SW480 (cell line): ENCODE measurements around the gene CHRNE.
"Not testable (repeated sequence)": the region's sequence is repeated elsewhere in the genome, so short reads cannot be mapped to it uniquely, and the experiment has no call there.

Source experiments
- DNase-seq: peaks from one replicate; pipeline ENCODE4 v3.0.0-alpha.2; 2016; ENCODE audit warnings: low spot score

CHRNE gene

DNA sequence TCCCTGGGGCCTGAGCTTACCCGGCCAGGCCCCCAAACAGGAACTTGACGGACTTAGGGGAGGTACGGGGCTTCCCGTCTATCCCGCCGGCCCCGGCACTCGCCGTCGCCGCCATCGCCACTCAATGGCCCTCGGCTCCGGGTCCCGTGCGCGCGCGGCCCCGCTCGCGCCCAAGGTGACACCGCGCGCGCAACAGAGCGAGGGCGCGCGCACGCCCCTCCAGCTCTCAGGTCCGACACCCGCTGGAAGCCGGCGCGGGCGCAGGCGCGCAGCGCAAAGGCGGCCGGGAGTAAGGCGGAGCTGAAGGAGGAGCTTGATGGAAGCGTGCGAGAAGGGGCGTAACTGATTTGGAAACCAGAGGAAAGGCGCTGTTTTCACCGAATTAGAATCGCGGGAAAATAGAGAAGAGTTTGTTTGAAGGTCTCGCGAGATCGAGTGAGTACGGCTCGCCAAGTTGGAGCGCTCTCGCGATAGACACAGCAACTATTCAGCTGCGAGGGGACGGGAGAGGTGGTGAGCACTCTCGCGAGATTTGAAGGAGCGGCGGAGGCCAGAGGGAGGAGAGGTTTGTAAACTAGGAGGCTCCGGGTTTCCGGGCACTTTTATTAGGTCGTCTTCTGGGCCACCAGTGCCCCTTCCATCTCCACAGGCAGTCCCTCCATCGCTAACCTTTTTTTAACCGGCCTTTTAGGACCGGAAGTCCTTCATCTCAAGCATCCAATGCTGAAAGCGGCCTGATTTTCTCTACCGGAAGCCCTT is 37.1 kb upstream of the CHRNE start, which contains the start of the genes RNF167 and SLC25A11:
TSS of gene RNF167 (plus strand) at position 473 of the 759 bp plus-strand sequence. CDS start 642 bp downstream, outside the sequence.
TSS of gene SLC25A11 (minus strand) at position 251 of the 759 bp plus-strand sequence. CDS start at position 115, 136 bp downstream.
- peak; percentile 99 for DNase-seq

DNA sequence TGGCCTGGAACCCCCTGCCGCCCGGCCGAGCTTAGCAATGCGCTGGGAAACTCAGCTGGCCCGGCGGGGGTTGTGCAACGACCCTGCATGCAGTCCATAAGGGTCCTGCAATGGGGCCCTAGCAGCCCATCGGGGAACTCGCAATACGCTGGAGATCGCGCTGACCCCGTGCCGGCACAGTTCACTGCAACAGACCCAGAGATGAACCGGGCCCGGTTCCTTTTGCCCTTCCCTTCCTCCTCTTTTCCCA is 36.6 kb upstream of the CHRNE start:
- DNase-seq, result no peak

DNA sequence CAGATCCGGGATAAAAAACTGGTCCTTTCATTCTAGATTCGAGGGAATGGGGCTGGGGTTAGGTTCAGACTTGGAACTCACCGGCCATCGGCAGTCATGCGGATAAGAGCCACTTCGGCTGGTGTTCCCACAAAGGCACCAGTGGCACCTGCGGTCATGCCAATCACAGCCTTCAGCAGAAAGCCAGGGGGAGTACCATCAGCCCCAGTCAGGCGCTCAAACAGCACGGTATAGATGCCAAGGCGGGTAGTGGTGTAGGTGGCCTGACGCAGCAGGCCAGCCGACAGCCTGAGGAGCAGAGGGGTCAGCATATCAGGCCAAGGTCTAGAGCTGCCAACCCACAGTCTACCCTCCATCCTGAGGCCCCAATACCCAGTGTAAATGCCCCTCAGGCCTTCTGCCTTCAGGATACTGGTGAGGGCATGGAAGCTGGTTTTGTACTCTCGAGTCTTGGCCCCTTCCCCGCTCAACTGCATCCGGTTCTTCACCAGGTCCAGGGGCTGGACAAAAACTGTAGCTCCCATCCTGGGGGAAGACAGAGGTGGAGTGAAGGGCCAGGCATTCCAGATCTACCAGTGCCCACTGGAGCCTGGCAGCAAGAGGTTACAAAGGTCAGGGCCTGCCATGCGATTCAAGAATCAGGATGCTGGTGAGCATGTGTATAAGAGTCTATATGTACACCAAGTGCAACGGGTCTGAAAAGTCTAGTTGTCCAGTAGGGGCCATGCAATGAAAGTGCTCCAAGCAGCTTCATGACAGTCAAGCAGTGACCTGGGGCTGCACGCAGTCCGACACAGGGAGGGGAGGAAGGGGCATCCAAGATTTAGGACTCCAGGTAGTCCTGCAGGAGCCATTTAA is 36.0 kb upstream of the CHRNE start:
- no peak for DNase-seq

DNA sequence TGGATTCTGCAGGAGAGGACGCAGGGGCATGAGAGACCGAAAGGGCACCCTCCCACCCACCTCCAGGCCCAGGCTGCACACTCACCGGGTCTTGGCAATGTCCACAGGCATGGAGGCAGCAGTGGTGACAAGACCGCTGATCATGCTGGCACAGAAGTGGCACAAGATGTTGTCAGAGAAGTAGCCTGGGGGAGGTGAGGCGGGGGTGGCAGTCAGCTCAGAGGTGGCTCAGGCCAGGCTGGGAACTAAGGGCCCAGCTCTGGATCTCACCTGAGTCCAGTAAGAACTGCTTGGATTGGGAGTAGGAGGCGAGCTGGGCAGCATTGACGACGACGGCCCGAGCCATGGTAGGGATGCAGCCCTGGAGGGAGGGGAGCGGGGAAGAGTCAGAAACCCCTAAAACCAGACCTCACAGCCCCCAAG is 35.2 kb upstream of the CHRNE start:
- no peak for DNase-seq

DNA sequence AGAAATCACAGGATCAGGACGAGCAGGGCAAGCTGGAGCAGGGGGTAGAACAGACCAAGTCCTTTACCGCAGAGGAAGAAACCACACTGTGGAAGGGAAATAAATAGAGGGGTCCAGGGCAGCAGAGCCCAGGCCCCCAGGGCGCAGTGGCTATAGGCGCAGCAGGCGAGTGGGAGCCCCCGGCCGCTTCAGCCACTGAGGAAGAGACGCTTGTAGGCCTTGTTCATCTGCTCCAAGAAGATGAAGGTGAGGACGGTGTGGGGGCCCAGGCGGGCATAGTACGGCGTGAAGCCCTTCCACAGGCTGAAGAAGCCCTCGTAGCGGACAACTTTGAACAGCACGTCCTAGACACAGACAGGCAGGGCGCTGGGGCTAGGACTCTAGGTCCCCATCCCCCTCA is 34.7 kb upstream of the CHRNE start:
- DNase-seq, result no peak

DNA sequence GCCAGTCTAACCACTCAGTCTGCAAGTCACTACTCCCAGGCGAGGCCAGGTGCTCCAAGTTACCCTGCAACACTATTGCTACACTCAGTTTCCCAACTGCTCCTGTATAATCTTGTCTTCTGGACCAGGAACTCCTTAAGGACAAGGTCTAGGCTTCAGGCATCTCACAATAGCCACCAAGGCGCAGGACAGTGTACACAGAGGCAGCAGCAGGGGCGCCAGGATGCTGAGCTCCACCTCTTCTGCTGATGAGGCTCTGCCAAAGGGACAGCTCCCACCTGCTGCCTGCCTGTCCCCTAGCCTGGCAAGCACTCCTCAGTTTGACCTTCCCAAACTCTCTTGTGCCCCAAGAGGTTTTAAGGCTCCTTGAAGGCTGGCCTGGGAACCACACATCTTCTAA is 33.5 kb upstream of the CHRNE start:
- no peak for DNase-seq

DNA sequence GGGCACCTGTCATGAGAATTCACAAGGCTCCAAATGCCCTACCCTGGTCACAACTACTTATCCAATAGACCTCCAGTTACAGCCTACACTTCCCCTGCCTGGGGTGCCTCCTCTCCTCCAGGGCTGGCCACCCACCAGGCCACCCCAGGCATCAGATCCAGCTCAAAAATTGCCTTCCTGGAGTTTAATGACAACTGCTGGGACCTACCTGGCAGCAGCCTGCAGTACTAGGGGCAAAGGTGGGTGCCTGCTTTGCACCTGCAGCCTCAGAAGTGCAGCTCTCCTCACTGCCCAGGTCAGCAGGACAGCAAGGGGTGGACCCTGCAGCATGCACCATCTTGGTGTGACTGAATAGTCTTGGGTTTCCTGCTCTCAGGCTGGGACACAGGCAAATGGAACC is 32.8 kb upstream of the CHRNE start:
- DNase-seq, result no peak

DNA sequence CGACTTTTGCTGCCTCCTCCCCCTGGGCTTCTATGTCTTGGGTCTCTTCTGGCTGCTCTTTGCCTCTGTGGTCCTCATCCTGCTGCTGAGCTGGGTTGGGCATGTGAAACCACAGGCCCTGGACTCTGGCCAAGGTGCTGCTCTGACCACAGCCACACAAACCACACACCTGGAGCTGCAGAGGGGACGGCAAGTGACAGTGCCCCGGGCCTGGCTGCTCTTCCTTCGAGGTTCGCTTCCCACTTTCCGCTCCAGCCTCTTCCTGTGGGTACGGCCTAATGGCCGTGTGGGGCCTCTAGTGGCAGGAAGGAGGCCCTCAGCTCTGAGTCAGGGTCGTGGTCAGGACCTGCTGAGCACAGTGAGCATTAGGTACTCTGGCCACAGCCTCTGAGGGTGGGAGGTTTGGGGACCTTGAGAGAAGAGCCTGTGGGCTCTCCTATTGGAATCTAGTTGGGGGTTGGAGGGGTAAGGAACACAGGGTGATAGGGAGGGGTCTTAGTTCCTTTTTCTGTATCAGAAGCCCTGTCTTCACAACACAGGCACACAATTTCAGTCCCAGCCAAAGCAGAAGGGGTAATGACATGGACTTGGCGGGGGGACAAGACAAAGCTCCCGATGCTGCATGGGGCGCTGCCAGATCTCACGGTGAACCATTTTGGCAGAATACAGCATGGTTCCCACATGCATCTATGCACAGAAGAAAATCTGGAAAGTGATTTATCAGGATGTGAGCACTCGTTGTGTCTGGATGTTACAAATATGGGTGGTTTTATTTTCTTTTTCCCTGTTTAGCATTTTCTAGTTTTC is 31.5 kb upstream of the CHRNE start:
- DNase-seq, result peak; percentile 92

DNA sequence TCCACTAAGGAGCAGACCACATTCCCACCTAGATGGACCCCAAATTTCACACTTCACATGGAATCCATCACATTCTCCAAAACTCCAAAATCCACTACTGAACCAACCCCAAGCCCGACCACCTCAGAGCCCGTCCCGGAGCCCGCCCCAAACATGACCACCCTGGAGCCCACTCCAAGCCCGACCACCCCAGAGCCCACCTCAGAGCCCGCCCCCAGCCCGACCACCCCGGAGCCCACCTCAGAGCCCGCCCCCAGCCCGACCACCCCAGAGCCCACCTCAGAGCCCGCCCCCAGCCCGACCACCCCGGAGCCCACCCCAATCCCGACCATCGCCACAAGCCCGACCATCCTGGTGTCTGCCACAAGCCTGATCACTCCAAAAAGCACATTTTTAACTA is 30.7 kb upstream of the CHRNE start:
- no peak for DNase-seq

DNA sequence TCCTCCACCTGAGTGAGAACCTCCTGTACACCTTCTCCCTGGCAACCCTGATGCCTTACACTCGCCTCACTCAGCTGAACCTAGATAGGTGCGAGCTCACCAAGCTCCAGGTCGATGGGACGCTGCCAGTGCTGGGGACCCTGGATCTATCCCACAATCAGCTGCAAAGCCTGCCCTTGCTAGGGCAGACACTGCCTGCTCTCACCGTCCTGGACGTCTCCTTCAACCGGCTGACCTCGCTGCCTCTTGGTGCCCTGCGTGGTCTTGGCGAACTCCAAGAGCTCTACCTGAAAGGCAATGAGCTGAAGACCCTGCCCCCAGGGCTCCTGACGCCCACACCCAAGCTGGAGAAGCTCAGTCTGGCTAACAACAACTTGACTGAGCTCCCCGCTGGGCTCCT is 29.9 kb upstream of the CHRNE start:
- no peak for DNase-seq

DNA sequence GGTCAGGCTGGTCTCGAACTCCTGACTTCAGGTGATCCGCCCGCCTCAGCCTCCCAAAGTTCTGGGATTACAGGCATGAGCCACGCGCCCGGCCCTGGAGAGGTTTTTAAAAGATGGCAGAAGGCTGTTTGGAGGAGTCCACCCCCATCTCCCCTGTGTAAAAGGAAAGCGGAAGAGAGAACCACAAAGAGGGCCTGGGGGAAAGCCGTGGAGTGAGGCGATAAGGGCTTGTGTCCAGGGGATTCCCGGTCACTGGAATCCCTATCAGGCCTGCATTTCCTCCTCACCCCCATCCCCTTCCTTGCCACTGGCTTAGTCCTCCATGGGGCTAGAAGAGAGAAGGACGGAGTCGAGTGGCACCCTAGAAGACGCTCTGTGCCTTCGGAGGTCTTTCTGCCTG is 29.1 kb upstream of the CHRNE start, which contains the start of gene GP1BA:
TSS of gene GP1BA (plus strand) at position 315 of the 400 bp plus-strand sequence. CDS start 328 bp downstream, outside the sequence.
- DNase-seq, result no peak

DNA sequence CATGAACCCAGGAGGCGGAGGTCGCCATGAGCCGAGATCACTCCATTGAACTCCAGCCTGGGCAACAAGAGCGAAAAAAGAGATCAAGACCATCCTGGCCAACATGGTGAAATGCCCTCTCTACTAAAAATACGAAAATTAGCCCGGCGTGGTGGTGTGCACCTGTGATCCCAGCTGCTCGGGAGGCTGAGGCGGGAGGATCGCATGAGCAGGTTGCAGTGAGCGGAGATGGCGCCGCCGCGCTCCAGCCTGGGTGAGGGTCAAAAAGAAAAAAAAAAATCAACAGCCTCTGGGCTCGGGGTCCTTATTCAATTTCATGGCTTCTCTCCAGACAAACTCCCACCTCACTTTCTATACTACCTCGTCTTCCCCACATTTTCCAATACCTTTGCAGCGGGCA is 26.0 kb upstream of the CHRNE start:
- no peak for DNase-seq

DNA sequence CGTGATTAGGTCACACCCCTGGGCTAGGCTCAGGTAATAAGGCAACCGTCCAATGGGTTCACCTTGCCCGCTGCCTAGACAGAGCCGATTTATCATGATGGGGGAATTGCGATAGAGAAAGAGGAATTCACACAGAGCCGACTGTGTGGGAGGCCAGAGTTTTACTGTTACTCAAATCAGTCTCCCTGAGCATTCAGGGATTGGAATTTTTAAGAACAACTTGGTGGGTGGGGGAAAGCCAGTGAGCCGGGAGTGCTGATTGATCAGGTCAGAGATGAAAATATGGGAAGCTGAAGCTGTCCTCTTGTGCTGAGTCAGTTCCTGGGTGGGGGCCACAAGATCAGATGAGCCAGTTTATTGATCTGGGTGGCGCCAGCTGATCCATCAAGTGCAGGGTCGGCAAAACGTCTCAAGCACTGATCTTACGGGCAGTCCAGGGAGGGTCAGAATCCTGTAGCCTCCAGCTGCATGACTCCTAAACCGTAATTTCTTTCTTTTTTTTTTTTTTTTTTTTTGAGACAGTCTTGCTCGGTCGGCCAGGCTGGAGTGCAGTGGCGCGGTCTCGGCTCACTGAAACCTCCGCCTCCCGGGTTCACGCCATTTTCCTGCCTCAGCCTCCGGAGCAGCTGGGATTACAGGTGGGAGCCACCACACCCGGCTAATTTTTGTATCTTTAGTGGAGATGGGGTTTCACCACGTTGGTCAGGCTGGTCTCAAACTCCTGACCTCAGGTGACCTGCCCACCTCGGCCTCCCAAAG is 23.9 kb upstream of the CHRNE start:
- not testable (repeated sequence) for DNase-seq

DNA sequence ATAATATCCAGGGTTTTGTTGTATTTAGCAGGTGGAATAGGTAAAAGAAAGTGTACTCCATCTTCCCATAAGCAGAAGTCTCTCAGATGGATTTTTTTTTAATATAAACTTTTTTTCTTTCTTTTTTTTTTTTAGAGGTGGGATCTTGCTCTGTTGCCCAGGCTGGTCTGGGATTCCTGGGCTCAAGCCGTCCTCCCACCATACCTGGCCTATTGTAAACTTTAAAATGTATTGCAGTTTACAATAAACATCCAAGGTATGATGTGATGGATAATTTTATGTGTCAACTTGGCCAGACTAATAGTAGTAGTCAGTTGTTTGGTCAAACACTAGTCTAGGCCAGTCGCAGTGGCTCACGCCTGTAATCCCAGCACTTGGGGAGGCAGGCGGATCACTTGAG is 18.4 kb upstream of the CHRNE start:
- DNase-seq, result no peak

DNA sequence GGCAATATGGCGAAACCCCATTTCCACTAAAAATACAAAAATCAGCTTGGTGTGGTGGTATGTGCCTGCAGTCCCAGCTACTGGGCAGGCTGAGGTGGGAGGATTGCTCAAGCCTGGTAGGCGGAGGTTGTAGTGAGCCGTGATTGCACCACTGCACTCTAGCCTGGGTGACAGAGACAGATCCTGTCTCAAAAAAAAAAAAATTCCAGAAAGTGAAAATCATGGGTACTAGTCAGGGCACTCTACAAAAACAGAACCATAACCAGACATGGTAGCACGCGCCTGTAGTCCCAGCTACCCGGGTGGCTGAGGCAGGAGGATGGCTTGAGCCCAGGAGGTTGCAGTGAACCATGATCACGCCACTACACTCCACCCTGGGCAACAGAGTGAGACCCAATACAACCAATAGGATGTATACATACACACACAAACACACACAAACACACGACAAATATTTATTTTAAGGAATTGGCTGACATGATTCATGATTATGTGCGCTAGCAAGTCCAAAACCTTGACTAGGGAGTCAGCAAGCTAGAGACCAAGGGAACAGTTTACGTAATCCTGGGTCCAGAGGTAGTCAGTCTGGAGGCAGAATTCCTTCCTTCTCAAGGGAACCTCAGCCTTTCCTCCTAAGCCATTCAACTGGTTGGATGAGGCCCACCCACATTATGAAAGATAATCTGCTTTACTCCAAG is 17.6 kb upstream of the CHRNE start:
- no peak for DNase-seq

DNA sequence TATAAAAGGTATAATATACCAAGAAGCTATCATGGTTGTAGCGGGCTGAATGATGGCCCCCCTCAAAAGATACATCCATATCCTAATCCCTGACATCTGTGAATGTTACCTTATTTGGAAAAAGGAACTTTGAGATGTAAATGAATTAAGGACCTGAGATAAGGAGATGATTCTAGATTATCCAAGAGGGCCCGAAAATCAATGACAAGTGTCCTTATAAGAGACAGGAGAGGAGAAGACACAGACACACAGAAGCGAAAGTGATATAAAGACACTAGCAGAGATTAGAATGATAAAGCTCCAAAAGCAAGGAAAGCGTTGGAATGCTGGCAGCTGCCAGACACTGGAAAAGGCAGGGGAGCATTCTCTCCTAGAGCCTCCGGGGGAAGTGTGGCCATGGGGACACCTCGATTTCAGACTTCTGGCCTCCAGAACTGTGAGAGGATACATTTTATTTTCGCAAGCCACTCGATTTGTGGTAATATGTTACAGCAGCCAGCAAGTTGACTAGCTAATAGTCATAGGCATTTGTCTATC is 16.7 kb upstream of the CHRNE start:
- no peak for DNase-seq

DNA sequence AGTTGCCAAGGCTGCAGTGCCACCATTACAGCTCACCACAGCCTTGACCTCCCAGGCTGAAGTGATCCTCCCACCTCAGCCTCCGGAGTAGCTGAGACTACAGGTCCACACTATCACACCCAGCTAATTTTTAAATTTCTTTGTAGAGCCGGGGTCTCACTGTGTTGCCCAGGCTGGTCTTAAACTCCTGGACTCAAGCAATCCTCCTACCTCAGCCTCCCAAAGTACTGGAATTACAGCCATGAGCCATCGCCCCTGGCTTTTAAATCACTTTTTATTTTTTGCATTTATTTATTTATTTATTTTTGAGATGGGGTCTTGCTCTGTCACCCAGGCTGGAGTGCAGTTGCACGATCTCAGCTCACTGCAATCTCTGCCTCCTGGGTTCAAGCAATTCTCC is 11.7 kb upstream of the CHRNE start:
- not testable (repeated sequence) for DNase-seq

DNA sequence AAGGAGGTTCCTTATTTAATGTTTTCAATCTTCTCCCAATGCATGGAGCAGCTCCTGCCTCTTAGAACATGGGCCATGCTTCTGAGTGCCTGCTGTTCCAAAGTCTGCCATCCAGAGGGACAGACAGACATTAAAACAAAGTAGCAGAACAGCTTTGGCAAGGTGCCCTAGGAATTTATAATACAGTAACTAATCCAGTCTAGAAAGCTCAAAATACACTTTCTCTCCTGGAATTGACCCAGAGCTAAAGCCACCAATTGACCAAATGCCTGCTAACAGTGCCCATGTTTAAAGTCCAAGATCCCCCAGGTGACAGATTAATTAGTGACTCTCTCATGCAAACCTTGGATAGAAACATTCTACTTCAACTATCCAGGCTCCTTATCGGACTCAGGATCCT is 11.1 kb upstream of the CHRNE start:
- no peak for DNase-seq

DNA sequence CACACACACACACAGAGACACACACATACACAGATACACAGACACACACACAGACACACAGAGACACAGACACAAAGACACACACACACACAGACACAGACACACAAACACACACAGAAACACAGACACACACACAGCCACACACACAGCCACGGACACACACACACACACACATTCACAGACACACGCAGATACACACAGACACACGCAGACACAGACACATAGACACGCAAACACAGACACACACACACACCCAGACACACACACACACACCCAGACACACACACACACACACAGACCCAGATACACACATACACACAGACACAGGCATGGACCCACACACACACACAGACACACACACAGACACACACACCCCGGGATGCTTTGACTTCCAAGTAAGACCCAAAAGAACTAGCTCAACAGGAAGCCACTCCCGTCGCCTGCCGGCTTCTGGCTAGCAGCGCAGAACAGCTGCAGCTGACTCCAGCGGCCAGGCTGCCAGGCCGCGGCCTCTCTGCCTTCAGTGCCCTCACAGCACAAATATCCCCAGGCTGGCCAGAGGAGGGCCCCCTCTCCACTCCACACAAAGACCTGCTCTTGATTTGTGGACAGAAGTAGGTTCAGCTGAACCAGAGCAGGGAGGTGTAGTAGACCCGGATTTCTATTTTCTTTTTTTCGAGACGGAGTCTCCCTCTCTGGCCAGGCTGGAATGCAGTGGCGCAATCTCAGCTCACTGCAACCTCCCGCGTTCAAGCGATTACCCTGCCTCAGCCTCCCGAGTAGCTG is 6.0 kb upstream of the CHRNE start:
- DNase-seq, result peak; percentile 92

DNA sequence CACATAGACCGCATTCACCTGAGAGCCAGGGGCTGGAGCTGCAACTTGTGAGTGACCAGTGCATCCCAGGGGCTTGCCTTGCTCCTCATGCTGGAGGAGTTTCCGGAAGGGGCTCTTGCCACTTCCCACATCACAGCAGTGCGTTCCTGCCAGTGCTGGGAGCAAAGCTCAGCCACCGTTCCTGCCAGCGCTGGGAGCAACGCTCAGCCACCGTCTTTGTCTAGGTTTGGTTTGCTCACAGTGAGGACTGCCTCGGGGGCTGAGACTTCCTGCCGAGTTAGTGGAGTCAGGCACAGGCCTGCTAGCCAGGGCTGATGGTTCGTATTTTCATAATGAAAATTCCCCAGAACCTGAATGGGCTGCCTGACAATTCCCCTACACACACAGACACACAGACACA is 5.4 kb upstream of the CHRNE start:
- no peak for DNase-seq
